Prostate gland (tissue), 2 donors: ENCODE data around the gene PLGRKT.

Experiments used
- CTCF ChIP-seq, 4 experiments: fragments of 200-600 bp in 2 of 4; fragments of 450-650 bp in 2 of 4; sonication (generic) in 2 of 4; IDR thresholded peaks; 1 replicate in 3 of 4; 2 replicates in 1 of 4; pipeline ENCODE4 v1.5.1; 2016 to 2019; ENCODE audit warnings: antibody characterized with exemption in 4 of 4, mild to moderate bottlenecking in 2 of 4, moderate library complexity in 2 of 4
- POLR2A ChIP-seq: fragments of 450-650 bp; IDR thresholded peaks from one replicate; pipeline ENCODE4 v1.6.1; 2016; ENCODE audit warnings: antibody characterized with exemption, mild to moderate bottlenecking
- POLR2AphosphoS5 ChIP-seq: sonication (generic); formaldehyde crosslinking; IDR thresholded peaks from one replicate; pipeline ENCODE4 v1.6.1; 2017; ENCODE audit warnings: antibody characterized with exemption

GRCh38 chr9:5430912-5431311, 6.8 kb downstream of the PLGRKT start:
- TF ChIP-seq POLR2AphosphoS5 (no peak), CTCF (IDR thresholded peaks at IDR 0.05) (no peak), POLR2A (no peak)
